Mucosa of descending colon (tissue), 3 donors: ENCODE measurements around the gene CHMP6. TPM values are rescaled to one million over a fixed set of nuclear protein-coding genes. Genes with fewer than 3 reads are reported as not detected.

Experiments used
- ATAC-seq: fragments of 200-7000 bp; cut with Tn5 transposase; one replicate; pipeline ENCODE4 v1.9.1; 2020; ENCODE audit warnings: mild to moderate bottlenecking, moderate library complexity
- DNase-seq, 3 donors: peaks; one replicate each; pipeline ENCODE4 v3.0.0-alpha.2; 2020
- H3K36me3 ChIP-seq: fragments of 200-600 bp; one replicate; pipeline ENCODE4 v1.8.0; 2021; ENCODE audit warnings: low read depth, mild to moderate bottlenecking
- H3K4me1 ChIP-seq: fragments of 200-600 bp; one replicate; pipeline ENCODE4 v1.8.0; 2021; ENCODE audit warnings: low read depth, mild to moderate bottlenecking
- H3K4me3 ChIP-seq: fragments of 200-600 bp; one replicate; pipeline ENCODE4 v1.8.0; 2021; ENCODE audit warnings: mild to moderate bottlenecking
- H3K9me3 ChIP-seq: fragments of 200-600 bp; one replicate; pipeline ENCODE4 v1.8.0; 2021; ENCODE audit warnings: mild to moderate bottlenecking
- intact Hi-C, 2 donors: fragments of 100-400 bp; cut with DNase I in 1 of 2; cut with micrococcal nuclease in 1 of 2; formaldehyde crosslinking; loops; one replicate each; pipeline versions ENCODE4 v1.11.0 to v1.11.1; 2022; cut with DNase I, micrococcal nuclease
- total RNA-seq, 3 donors: library from RNA; stranded (reverse); fragmentation: NEBNext Ultra II Directional in 2 of 3; extraction: Animal tissue kit (Norgen Biotek cat#: 25700) in 2 of 3; gene quantifications; one replicate each; pipeline versions ENCODE4 v1.2.1 to v1.2.4, GENCODE V29; 2021 to 2023
- TF ChIP-seq, protein P1 (sequence below): fragments of 200-600 bp; IDR thresholded peaks from one replicate; pipeline ENCODE4 v1.8.0; 2022; ENCODE audit warnings: antibody characterized with exemption, mild to moderate bottlenecking
- donor health status: DM: no; HTN: no; CAD: no; lungs with moderate emphysema.
- donor health status: DM: no; HTN: no; CAD: no.
- donor health status: DM: no; HTN: yes; CAD: no.

The CHMP6 gene
- total RNA-seq, 3 donors from 2014 or later: 35.1 to 43.9 (median 35.4) TPM

DNA sequence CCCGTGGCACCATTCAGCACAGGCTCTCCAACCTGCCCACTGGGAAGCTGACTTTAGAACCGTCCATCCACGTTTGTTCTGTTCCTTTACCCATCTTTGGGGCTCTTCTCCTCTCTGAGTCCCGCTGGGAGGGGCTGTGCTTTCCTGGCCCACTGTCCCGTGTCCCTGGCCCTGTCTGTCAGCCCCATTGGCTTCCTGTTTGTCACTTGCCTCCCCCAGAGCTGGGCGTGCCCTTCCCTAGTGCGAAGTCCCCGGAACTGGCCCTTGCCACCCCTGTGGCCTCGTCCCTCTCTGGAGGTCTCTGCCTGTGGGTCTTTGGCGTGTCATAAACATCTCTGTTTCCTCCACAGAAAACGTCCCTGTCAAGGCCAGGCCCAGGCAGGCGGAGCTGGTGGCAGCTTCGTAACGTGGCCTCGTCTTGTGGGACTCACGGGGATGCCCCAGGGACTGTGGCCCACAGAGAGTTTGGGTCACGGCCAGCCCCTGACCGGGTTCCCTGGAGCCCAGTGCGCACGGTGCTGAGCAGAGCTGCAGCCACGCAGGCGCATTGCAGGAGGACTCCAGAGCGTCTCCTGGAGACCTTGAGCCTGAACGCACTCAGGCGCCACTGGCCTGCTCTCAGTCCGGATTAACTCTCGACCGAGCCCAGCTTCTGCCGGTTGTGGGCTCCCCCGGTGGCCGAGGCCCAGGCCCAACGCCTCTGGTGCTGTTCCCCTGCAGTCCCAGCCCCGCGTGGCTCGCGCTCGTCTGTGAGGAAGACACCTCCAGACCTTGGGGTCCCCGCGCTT is 7.3 kb downstream of the CHMP6 start:
- no peaks in the 10 kb centered on the region for H3K9me3 ChIP-seq
- ATAC-seq: no peak
- intact Hi-C loops: no loop called here
- H3K36me3 ChIP-seq: peaks cover 10% of the 10 kb centered on the region
- H3K4me1 ChIP-seq: peaks cover 47% of the 10 kb centered on the region
- no peak overlapping the region for H3K4me3 ChIP-seq
- peak in 2 of 3 donors; percentile 42 to 45 for DNase-seq
- TF ChIP-seq, protein P1, sequence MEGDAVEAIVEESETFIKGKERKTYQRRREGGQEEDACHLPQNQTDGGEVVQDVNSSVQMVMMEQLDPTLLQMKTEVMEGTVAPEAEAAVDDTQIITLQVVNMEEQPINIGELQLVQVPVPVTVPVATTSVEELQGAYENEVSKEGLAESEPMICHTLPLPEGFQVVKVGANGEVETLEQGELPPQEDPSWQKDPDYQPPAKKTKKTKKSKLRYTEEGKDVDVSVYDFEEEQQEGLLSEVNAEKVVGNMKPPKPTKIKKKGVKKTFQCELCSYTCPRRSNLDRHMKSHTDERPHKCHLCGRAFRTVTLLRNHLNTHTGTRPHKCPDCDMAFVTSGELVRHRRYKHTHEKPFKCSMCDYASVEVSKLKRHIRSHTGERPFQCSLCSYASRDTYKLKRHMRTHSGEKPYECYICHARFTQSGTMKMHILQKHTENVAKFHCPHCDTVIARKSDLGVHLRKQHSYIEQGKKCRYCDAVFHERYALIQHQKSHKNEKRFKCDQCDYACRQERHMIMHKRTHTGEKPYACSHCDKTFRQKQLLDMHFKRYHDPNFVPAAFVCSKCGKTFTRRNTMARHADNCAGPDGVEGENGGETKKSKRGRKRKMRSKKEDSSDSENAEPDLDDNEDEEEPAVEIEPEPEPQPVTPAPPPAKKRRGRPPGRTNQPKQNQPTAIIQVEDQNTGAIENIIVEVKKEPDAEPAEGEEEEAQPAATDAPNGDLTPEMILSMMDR: no peak

DNA sequence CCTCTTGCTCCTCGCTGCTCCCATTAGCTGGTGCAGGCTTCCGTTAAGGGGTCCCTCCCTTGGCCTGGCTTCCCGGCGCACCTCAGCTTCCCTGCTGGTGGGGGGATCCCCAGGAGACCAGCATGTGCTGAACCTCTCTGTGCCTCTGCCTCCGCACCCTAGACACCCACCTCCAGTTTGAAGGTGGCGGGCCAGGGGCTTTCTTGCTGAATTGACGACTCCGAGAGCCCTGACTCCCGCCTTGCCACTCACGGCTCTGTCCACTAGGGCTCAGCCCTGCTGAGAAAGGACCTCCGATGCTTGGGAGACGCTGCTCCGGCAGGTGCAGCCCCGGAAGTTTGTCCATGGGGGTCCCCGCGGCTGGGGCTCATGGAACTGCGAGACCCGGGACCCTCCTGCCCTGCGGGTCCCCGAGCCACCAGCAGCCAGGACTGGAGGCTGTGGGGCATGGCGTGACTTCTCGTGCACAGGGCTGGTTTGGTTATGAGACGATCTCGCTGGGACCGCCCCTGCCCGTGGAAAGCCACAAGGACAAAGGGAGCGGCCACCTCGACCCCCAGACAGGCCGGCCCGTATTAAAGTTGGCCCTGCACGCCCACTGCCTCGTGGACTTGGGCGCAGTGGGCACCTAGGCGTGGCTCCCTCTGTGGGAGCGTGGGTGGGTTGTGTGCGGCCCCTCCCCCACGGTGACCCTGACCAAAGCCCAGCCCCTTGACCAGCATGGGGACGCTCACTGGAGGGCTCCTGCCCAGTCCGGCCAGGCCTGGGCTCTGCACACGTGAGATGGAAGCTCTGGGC is 8.1 kb downstream of the CHMP6 start:
- H3K9me3 ChIP-seq: no peaks in the 10 kb centered on the region
- TF ChIP-seq, protein P1: no peak
- DNase-seq: peak in 2 of 3 donors; percentile 43 to 56
- H3K4me1 ChIP-seq: peaks cover 53% of the 10 kb centered on the region
- H3K36me3 ChIP-seq: peaks cover 10% of the 10 kb centered on the region
- no peak for ATAC-seq
- intact Hi-C loops: no loop called here
- no peak overlapping the region for H3K4me3 ChIP-seq

GRCh38 chr17:81000334-81000630 is 8.6 kb downstream of the CHMP6 start:
- intact Hi-C loops: no loop called here
- no peaks in the 10 kb centered on the region for H3K9me3 ChIP-seq
- peaks cover 10% of the 10 kb centered on the region for H3K36me3 ChIP-seq
- TF ChIP-seq, protein P1: no peak
- no peak overlapping the region for H3K4me3 ChIP-seq
- H3K4me1 ChIP-seq: peaks cover 53% of the 10 kb centered on the region
- peak in 1 of 3 donors; percentile 51 for DNase-seq
- no peak for ATAC-seq

- DNase-seq: peak; percentile 80 to 86 (median 85)
- Histone ChIP-seq H3K4me1 (peaks cover 53% of the 10 kb centered on the region), H3K9me3 (no peaks in the 10 kb centered on the region), H3K36me3 (peaks cover 10% of the 10 kb centered on the region), H3K4me3 (no peak overlapping the region)
- TF ChIP-seq, protein P1: no peak
- ATAC-seq: peak; percentile 75
- intact Hi-C loops: no loop called here
Observed at GRCh38 chr17:81000631-81001357, 9.2 kb downstream of the CHMP6 start.

DNA sequence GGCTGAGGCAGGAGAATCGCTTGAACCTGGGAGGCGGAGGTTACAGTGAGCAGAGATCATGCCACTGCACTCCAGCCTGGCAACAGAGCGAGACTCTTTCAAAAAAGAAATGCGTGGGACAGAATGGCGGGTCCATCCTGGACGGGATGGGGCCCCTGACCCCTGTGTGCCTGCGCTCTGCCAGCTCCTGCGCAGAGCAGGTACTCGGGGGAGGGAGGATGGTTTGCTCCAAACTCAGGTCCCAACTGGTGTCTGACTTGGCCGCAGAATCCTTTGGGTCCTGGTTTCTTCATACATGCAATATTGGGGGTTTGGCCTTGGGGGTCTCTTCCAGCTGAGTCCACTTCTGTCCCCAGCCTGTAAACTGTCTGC is 10.4 kb downstream of the CHMP6 start:
- TF ChIP-seq, protein P1: no peak
- intact Hi-C loops: no loop called here
- peak; percentile 21 to 43 (median 41) for DNase-seq
- Histone ChIP-seq H3K9me3 (no peaks in the 10 kb centered on the region), H3K36me3 (peaks cover 4% of the 10 kb centered on the region), H3K4me1 (peaks cover 53% of the 10 kb centered on the region), H3K4me3 (no peak overlapping the region)
- no peak for ATAC-seq
